Glutamatergic neuron (in vitro differentiated cells): ENCODE data around the gene B3GNT3. TPM values are rescaled to one million over a fixed set of nuclear protein-coding genes. Genes with fewer than 3 reads are reported as not detected.
"Not testable (repeated sequence)": the region's sequence is repeated elsewhere in the genome, so short reads cannot be mapped to it uniquely, and the experiment has no call there.

Experiments
- DNase-seq: peaks from one replicate; pipeline ENCODE4 v3.0.0; 2022
- H3K27ac Mint-ChIP-seq: one replicate; pipeline ENCODE4 v1.8.0; 2020; ENCODE audit warnings: mild to moderate bottlenecking, mixed read lengths, inconsistent platforms; ENCODE audit not compliant: unreplicated experiment
- H3K27me3 Mint-ChIP-seq: one replicate; pipeline ENCODE4 v1.8.0; 2020; ENCODE audit warnings: mild to moderate bottlenecking, moderate library complexity, mixed read lengths, inconsistent platforms; ENCODE audit not compliant: unreplicated experiment
- H3K36me3 Mint-ChIP-seq: one replicate; pipeline ENCODE4 v1.8.0; 2020; ENCODE audit warnings: mild to moderate bottlenecking, mixed read lengths, inconsistent platforms; ENCODE audit not compliant: unreplicated experiment
- H3K4me1 Mint-ChIP-seq: one replicate; pipeline ENCODE4 v1.8.0; 2020; ENCODE audit warnings: mild to moderate bottlenecking, low read depth, mixed read lengths, inconsistent platforms; ENCODE audit not compliant: unreplicated experiment
- H3K4me3 Mint-ChIP-seq: one replicate; pipeline ENCODE4 v1.8.0; 2020; ENCODE audit warnings: mild to moderate bottlenecking, mixed read lengths, inconsistent platforms; ENCODE audit not compliant: unreplicated experiment
- H3K9me3 Mint-ChIP-seq: one replicate; pipeline ENCODE4 v1.8.0; 2020; ENCODE audit warnings: mild to moderate bottlenecking, moderate library complexity, mixed read lengths, inconsistent platforms; ENCODE audit not compliant: unreplicated experiment
- total RNA-seq: library from RNA; stranded (reverse); fragmentation: NEBNext Ultra II Directional; extraction: Animal tissue kit (Norgen Biotek cat#: 25700); gene quantifications from one replicate; pipeline ENCODE4 v1.2.1, GENCODE V29; 2021; ENCODE audit not compliant: unreplicated experiment
- TF ChIP-seq, protein P1 (sequence below): fragments of 200-600 bp; sonication (generic); IDR thresholded peaks from one replicate; pipeline ENCODE4 v1.5.0; 2021; ENCODE audit not compliant: partially characterized antibody, unreplicated experiment

The B3GNT3 gene
- total RNA-seq, 1 donor from 2014 or later, result not detected

DNA sequence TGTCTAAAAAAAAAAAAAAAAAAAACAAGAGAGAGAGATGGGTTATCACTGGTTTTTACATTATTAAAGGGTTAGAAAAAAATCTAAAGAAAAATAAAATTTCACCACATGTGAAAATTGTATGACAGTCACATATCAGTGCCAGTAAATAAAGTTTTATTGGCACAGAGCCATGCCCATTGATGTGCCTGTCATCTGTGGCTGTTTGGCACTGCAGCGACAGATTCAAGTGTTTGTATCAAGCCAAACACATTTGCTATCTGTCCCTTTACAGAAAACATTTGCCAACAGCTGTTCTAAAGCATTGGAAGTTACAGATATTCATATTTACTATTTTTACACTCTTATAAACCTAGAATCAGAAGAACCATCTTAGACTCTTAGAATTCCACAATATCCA, 27.4 kb upstream of the B3GNT3 start:
- Mint-ChIP-seq H3K27me3 (peaks cover 2% of the 10 kb centered on the region), H3K27ac (no peak overlapping the region), H3K36me3 (no peaks in the 10 kb centered on the region), H3K4me3 (no peak overlapping the region), H3K9me3 (peaks cover 3% of the 10 kb centered on the region), H3K4me1 (peaks cover 2% of the 10 kb centered on the region)
- TF ChIP-seq, protein P1, sequence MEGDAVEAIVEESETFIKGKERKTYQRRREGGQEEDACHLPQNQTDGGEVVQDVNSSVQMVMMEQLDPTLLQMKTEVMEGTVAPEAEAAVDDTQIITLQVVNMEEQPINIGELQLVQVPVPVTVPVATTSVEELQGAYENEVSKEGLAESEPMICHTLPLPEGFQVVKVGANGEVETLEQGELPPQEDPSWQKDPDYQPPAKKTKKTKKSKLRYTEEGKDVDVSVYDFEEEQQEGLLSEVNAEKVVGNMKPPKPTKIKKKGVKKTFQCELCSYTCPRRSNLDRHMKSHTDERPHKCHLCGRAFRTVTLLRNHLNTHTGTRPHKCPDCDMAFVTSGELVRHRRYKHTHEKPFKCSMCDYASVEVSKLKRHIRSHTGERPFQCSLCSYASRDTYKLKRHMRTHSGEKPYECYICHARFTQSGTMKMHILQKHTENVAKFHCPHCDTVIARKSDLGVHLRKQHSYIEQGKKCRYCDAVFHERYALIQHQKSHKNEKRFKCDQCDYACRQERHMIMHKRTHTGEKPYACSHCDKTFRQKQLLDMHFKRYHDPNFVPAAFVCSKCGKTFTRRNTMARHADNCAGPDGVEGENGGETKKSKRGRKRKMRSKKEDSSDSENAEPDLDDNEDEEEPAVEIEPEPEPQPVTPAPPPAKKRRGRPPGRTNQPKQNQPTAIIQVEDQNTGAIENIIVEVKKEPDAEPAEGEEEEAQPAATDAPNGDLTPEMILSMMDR, result no peak
- DNase-seq, result no peak

DNA sequence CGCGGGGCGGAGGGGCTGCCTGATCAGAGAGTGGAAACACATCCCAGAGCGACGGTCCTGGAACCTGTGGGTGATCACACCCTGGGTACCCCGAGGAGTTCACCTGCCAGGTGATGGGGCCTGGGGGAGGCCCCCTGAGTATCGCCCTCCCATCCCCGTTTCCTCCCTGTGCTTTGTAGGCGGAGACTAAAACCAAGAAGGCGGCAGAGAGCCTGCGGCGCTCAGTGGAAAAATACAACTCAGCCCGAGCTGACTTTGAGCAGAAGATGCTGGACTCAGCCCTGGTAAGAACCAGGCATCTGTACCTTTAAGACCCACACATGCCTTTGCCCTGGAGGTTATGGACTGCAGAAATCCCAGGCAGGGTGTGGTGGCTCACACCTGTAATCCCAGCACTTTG, 24.3 kb upstream of the B3GNT3 start:
- TF ChIP-seq, protein P1, result no peak
- peaks cover 2% of the 10 kb centered on the region for H3K4me1 Mint-ChIP-seq
- H3K36me3 Mint-ChIP-seq, result peaks cover 3% of the 10 kb centered on the region
- peaks cover under 1% of the 10 kb centered on the region for H3K27me3 Mint-ChIP-seq
- no peak overlapping the region for H3K27ac Mint-ChIP-seq
- no peak overlapping the region for H3K4me3 Mint-ChIP-seq
- peaks cover 3% of the 10 kb centered on the region for H3K9me3 Mint-ChIP-seq
- DNase-seq, result no peak

DNA sequence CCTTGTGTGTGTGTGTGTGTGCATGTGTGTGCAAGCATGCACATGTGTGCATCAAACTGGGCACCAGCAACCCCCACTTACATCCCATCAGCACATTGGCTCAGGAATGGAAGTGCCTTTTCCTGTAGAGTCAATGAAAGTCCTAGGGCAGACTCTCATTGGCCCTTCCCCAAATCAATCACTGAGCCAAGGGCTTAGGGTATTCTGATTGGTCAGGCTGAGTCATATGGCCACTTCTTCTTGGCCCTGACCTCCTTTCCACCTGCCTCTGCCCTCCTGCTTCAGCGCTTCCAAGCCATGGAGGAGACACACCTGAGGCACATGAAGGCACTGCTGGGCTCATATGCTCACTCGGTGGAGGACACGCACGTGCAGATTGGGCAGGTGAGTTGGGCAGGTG, 22.8 kb upstream of the B3GNT3 start:
- Mint-ChIP-seq H3K9me3 (peaks cover 3% of the 10 kb centered on the region), H3K4me1 (no peaks in the 10 kb centered on the region), H3K27me3 (no peaks in the 10 kb centered on the region), H3K27ac (no peak overlapping the region), H3K4me3 (no peak overlapping the region), H3K36me3 (peaks cover 6% of the 10 kb centered on the region)
- TF ChIP-seq, protein P1, result no peak
- DNase-seq, result no peak

- Mint-ChIP-seq H3K27me3 (peaks cover 3% of the 10 kb centered on the region), H3K27ac (no peak overlapping the region), H3K4me3 (no peak overlapping the region), H3K9me3 (peaks cover 5% of the 10 kb centered on the region), H3K4me1 (peaks cover 2% of the 10 kb centered on the region), H3K36me3 (peaks cover 6% of the 10 kb centered on the region)
- TF ChIP-seq, protein P1, result peak; percentile 66
- DNase-seq, result peak; percentile 71
Observed at GRCh38 chr19:17775245-17775927, 19.6 kb upstream of the B3GNT3 start.

DNA sequence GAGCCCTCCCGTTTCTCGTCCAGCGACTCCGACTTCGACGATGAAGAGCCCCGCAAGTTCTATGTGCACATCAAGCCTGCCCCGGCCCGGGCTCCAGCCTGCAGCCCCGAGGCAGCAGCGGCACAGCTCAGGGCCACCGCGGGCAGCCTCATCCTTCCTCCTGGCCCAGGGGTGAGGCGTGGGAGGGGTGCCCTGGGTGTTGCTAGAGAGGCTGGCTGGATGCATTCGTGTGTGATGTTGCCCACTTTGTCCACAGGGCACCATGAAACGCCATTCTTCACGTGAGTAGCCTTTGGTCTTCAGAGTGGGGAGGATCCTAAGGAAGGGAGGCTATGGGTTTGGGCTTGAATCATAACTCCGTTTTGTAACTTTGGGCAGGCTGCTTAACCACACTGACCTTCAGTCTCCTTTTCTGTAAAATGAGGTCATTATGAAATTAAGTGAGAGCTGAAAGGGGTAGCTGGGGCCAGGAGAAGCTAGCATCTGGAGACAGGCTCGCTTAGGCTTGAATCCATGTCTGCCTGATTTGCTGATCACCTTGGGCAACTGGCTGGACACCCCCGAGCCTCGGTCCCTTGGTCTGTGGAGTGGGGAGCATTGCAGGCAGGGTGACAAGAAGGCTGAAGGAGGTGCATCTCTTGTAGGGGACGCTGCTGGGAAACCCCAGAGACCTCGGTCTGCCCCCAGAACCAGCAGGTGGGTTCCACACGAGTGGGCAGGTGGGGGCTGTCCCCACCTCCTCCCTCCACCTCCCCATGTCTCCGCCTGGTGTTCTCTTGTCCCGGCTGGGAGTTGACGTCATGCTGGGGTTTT, 18.7 kb upstream of the B3GNT3 start:
- Mint-ChIP-seq H3K4me1 (peaks cover 2% of the 10 kb centered on the region), H3K36me3 (peaks cover 6% of the 10 kb centered on the region), H3K9me3 (peaks cover 5% of the 10 kb centered on the region), H3K4me3 (no peak overlapping the region), H3K27me3 (peaks cover 3% of the 10 kb centered on the region), H3K27ac (peak overlapping the region; percentile 22)
- DNase-seq, result no peak
- TF ChIP-seq, protein P1, result no peak

- DNase-seq, H3K27ac Mint-ChIP-seq, H3K4me1 Mint-ChIP-seq, H3K27me3 Mint-ChIP-seq, H3K4me3 Mint-ChIP-seq: not testable (repeated sequence)
- H3K36me3 Mint-ChIP-seq, result peaks cover 11% of the 10 kb centered on the region
- peaks cover 11% of the 10 kb centered on the region for H3K9me3 Mint-ChIP-seq
Observed at GRCh38 chr19:17777840-17778239, 17.1 kb upstream of the B3GNT3 start.
